ENCODE results near the gene PFKFB3. TPM values are rescaled to one million over a fixed set of nuclear protein-coding genes. Genes with fewer than 3 reads are reported as not detected.
"Not testable (repeated sequence)": the region's sequence is repeated elsewhere in the genome, so short reads cannot be mapped to it uniquely, and the experiment has no call there.

Gene PFKFB3
- total RNA-seq, 1 experiment from 2014 or later, result 9.4 TPM

- DNase-seq (ENCODE audit: low read depth), result no peak
Measured at GRCh38 chr10:6178581-6178980, 24.2 kb upstream of the PFKFB3 start.

GRCh38 chr10:6179078-6179477 is 23.7 kb upstream of the PFKFB3 start:
- no peak for DNase-seq (ENCODE audit: low read depth)

GRCh38 chr10:6180480-6181110 is 22.1 kb upstream of the PFKFB3 start:
- DNase-seq (ENCODE audit: low read depth), result no peak

- no peak for DNase-seq (ENCODE audit: low read depth)
Measured at GRCh38 chr10:6181249-6181648, 21.5 kb upstream of the PFKFB3 start.

GRCh38 chr10:6182454-6183098 is 20.2 kb upstream of the PFKFB3 start:
- DNase-seq (ENCODE audit: low read depth), result no peak

- DNase-seq (ENCODE audit: low read depth), result no peak
Measured at GRCh38 chr10:6185039-6185716, 17.6 kb upstream of the PFKFB3 start.

- DNase-seq (ENCODE audit: low read depth), result no peak
Measured at GRCh38 chr10:6186894-6187256, 15.9 kb upstream of the PFKFB3 start.

GRCh38 chr10:6187278-6187677 is 15.5 kb upstream of the PFKFB3 start:
- no peak for DNase-seq (ENCODE audit: low read depth)

GRCh38 chr10:6190033-6190432 is 12.7 kb upstream of the PFKFB3 start:
- DNase-seq (ENCODE audit: low read depth), result not testable (repeated sequence)

GRCh38 chr10:6191147-6191546 is 11.6 kb upstream of the PFKFB3 start:
- DNase-seq (ENCODE audit: low read depth), result no peak

GRCh38 chr10:6191569-6191968 is 11.2 kb upstream of the PFKFB3 start:
- no peak for DNase-seq (ENCODE audit: low read depth)

GRCh38 chr10:6193342-6193741 is 9.4 kb upstream of the PFKFB3 start:
- DNase-seq (ENCODE audit: low read depth), result not testable (repeated sequence)

- no peak for DNase-seq (ENCODE audit: low read depth)
Measured at GRCh38 chr10:6194311-6194710, 8.4 kb upstream of the PFKFB3 start.

- DNase-seq (ENCODE audit: low read depth), result peak; percentile 31
Measured at GRCh38 chr10:6195376-6195775, 7.4 kb upstream of the PFKFB3 start.

GRCh38 chr10:6195846-6196245 is 6.9 kb upstream of the PFKFB3 start:
- DNase-seq (ENCODE audit: low read depth), result no peak

GRCh38 chr10:6196524-6196923 is 6.2 kb upstream of the PFKFB3 start:
- DNase-seq (ENCODE audit: low read depth), result not testable (repeated sequence)

GRCh38 chr10:6197321-6197720 is 5.4 kb upstream of the PFKFB3 start:
- DNase-seq (ENCODE audit: low read depth), result no peak

GRCh38 chr10:6198171-6198570 is 4.6 kb upstream of the PFKFB3 start:
- DNase-seq (ENCODE audit: low read depth), result no peak

GRCh38 chr10:6199131-6199733 is 3.5 kb upstream of the PFKFB3 start:
- no peak for DNase-seq (ENCODE audit: low read depth)

GRCh38 chr10:6200440-6200733 is 2.3 kb upstream of the PFKFB3 start:
- DNase-seq (ENCODE audit: low read depth), result no peak

GRCh38 chr10:6200734-6201515 is 1.8 kb upstream of the PFKFB3 start:
- peak; percentile 15 for DNase-seq (ENCODE audit: low read depth)

- peak; percentile 60 for DNase-seq (ENCODE audit: low read depth)
Measured at GRCh38 chr10:6201516-6201975, 1.2 kb upstream of the PFKFB3 start.

All from Daoy (cell line).